Esophagus (tissue), 2 donors: ENCODE data around the gene EP400. TPM values are rescaled to one million over a fixed set of nuclear protein-coding genes. Genes with fewer than 3 reads are reported as not detected.

Source experiments
- H3K27ac ChIP-seq, 2 donors: one replicate each; pipeline ENCODE4 v1.5.1; 2013; ENCODE audit warnings: low read depth in 2 of 2, mild to moderate bottlenecking in 2 of 2, inconsistent platforms in 1 of 2, low read length in 1 of 2, moderate library complexity in 1 of 2
- H3K27me3 ChIP-seq, 2 donors: one replicate each; pipeline ENCODE4 v1.6.1; 2013; ENCODE audit warnings: low read length in 2 of 2, control low read depth in 1 of 2, mild to moderate bottlenecking in 1 of 2; ENCODE audit not compliant: insufficient read depth in 2 of 2, control insufficient read depth in 1 of 2
- H3K36me3 ChIP-seq, 2 donors: one replicate each; pipeline ENCODE4 v1.6.1; 2013; ENCODE audit warnings: low read length in 1 of 2; ENCODE audit not compliant: control insufficient read depth in 2 of 2, insufficient read depth in 2 of 2
- H3K4me1 ChIP-seq, 2 donors: one replicate each; pipeline ENCODE4 v1.6.1; 2013; ENCODE audit warnings: low read length in 1 of 2; ENCODE audit not compliant: control insufficient read depth in 2 of 2, insufficient read depth in 2 of 2
- H3K4me3 ChIP-seq, 2 donors: one replicate each; pipeline ENCODE4 v1.5.1; 2013; ENCODE audit warnings: low read length in 2 of 2, mild to moderate bottlenecking in 2 of 2, low read depth in 1 of 2, moderate library complexity in 1 of 2
- H3K9me3 ChIP-seq, 2 donors: one replicate each; pipeline ENCODE4 v1.6.1; 2013; ENCODE audit warnings: mild to moderate bottlenecking in 2 of 2, low read depth in 1 of 2, low read length in 1 of 2, moderate library complexity in 1 of 2; ENCODE audit not compliant: control insufficient read depth in 2 of 2, insufficient read depth in 1 of 2
- WGBS, 2 donors: extraction: QIAGEN DNeasy Blood & Tissue Kit; methylation state at CpG; one replicate each; pipeline ENCODE4 v1.1.7; 2013; 5-methylcytosine and 5-hydroxymethylcytosine counted together
- polyA plus RNA-seq, 2 donors: library from polyadenylated mRNA; stranded (reverse); fragments of 200-250 nt; gene quantifications; one replicate each; pipeline ENCODE4 v1.2.3, GENCODE V29; 2013
- donor health status: healthy with polysubstance abuse.
- donor health status: Bipolar disorder and iron deficiency.

EP400 gene
- polyA plus RNA-seq, 2 donors, result 8.9 to 17.1 TPM

DNA sequence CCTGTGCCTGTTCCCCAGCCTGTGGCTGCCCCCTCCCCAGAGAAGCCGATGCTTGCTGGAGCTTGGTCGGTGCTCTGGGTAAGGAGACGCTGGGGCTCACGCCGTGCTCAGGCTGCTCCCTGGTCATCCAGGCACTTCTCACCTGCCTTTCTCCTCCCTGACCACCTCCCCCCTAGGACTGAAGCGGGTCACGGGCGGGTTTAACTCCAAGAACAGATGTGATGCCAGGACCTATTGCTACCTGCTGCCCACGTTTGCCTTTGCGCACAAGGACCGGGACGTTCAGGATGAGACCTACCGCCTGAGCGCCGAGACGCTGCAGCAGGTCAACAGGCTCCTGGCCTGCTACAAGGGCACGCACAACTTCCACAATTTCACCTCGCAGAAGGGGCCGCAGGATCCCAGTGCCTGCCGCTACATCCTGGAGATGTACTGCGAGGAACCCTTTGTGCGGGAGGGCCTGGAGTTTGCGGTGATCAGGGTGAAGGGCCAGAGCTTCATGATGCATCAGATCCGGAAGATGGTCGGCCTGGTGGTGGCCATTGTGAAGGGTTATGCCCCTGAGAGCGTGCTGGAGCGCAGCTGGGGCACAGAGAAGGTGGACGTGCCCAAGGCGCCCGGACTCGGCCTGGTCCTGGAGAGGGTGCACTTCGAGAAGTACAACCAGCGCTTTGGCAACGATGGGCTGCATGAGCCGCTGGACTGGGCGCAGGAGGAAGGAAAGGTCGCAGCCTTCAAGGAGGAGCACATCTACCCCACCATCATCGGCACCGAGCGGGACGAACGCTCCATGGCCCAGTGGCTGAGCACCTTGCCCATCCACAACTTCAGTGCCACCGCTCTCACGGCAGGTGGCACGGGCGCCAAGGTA, 8.4 kb upstream of the EP400 start:
- 95 to 96% methylated on average over 46 of the region's 46 CpGs for WGBS, 2 donors
- Histone ChIP-seq H3K27ac (no peak overlapping the region), H3K4me3 (no peak overlapping the region), H3K4me1 (no peaks in the 10 kb centered on the region), H3K27me3 (no peaks in the 10 kb centered on the region), H3K36me3 (peaks cover 0 to 31% of the 10 kb centered on the region in 2 donors), H3K9me3 (peaks cover 0 to 4% of the 10 kb centered on the region in 2 donors)

- H3K4me3 ChIP-seq, result no peak overlapping the region
- no peaks in the 10 kb centered on the region for H3K27me3 ChIP-seq
- 95 to 96% methylated on average over 7 of the region's 7 CpGs for WGBS, 2 donors
- H3K27ac ChIP-seq, result no peak overlapping the region
- peaks cover 0 to 31% of the 10 kb centered on the region in 2 donors for H3K36me3 ChIP-seq
- peaks cover 0 to 4% of the 10 kb centered on the region in 2 donors for H3K9me3 ChIP-seq
- H3K4me1 ChIP-seq, result no peaks in the 10 kb centered on the region
Observed at GRCh38 chr12:131941987-131942341, 7.8 kb upstream of the EP400 start.

DNA sequence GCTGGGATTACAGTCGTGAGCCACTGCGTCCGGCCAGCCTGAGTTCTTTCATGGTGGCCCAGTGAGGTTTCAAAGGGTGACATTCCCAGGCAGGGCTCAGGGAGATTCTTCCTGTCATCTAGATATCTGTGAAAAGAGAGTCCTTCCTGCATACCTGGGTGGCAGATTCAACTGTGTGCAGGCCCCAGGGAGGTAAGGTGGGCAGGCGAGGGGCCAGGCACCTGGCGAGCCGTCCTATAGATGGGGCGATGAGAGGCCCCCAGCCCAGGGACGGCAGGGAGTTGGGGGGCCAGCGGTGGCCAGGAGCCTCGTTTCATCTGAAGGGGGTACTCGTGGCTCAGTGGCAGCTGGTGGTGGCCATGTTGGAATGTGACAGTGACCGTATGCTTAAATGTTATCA, 7.1 kb upstream of the EP400 start:
- H3K9me3 ChIP-seq, result peaks cover 0 to 4% of the 10 kb centered on the region in 2 donors
- no peaks in the 10 kb centered on the region for H3K4me1 ChIP-seq
- no peak overlapping the region for H3K4me3 ChIP-seq
- WGBS, 2 donors, result 93 to 94% methylated on average over 12 of the region's 12 CpGs
- H3K27ac ChIP-seq, result no peak overlapping the region
- H3K27me3 ChIP-seq, result no peaks in the 10 kb centered on the region
- peaks cover 0 to 31% of the 10 kb centered on the region in 2 donors for H3K36me3 ChIP-seq

- no peak overlapping the region for H3K27ac ChIP-seq
- peaks cover 0 to 31% of the 10 kb centered on the region in 2 donors for H3K36me3 ChIP-seq
- H3K4me1 ChIP-seq, result no peaks in the 10 kb centered on the region
- H3K9me3 ChIP-seq, result peaks cover 0 to 4% of the 10 kb centered on the region in 2 donors
- 95 to 97% methylated on average over 8 of the region's 8 CpGs for WGBS, 2 donors
- H3K27me3 ChIP-seq, result no peaks in the 10 kb centered on the region
- H3K4me3 ChIP-seq, result no peak overlapping the region
Observed at GRCh38 chr12:131943389-131943788, 6.4 kb upstream of the EP400 start.

- 97% methylated on average over 10 of the region's 10 CpGs for WGBS, 2 donors
- Histone ChIP-seq H3K27me3 (no peaks in the 10 kb centered on the region), H3K4me3 (no peak overlapping the region), H3K36me3 (peaks cover 0 to 31% of the 10 kb centered on the region in 2 donors), H3K27ac (no peak overlapping the region), H3K9me3 (peaks cover 0 to 4% of the 10 kb centered on the region in 2 donors), H3K4me1 (no peaks in the 10 kb centered on the region)
Observed at GRCh38 chr12:131943876-131944275, 5.9 kb upstream of the EP400 start.

DNA sequence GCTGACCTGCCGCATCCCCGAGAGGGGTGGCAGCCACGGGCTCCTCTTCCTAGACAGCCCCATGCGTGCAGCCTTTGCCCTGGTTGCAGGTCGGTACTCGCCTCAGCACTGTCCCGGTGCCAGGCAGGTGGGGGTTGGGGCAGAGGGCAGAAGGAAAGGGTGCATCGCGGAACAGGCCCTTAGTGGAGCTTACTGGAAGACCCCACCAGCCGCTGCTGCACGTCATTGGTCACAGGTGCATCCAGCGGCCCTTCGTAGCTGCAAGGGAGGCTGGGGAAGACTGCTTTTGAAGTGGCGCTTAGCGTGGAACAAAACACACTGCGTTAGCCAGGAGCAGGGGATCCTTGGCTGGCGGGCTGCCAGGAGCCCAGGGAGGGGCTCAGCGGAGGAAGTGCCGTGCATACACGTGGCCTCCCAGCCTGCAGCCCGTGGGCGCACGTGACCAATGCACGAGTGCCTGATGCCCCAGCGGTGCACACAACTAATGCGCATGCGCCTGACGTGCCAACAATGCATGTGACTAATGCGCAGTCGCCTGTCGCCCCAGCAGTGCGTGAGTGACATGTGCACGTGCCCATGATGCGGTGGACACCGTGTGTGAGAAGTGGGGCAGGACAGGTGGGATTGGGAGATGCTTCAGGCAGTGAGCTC, 5.0 kb upstream of the EP400 start:
- H3K27ac ChIP-seq, result no peak overlapping the region
- H3K36me3 ChIP-seq, result peaks cover 0 to 28% of the 10 kb centered on the region in 2 donors
- peaks cover 0 to 4% of the 10 kb centered on the region in 2 donors for H3K9me3 ChIP-seq
- H3K27me3 ChIP-seq, result no peaks in the 10 kb centered on the region
- H3K4me1 ChIP-seq, result no peaks in the 10 kb centered on the region
- no peak overlapping the region for H3K4me3 ChIP-seq
- WGBS, 2 donors, result 91 to 93% methylated on average over 35 of the region's 35 CpGs

DNA sequence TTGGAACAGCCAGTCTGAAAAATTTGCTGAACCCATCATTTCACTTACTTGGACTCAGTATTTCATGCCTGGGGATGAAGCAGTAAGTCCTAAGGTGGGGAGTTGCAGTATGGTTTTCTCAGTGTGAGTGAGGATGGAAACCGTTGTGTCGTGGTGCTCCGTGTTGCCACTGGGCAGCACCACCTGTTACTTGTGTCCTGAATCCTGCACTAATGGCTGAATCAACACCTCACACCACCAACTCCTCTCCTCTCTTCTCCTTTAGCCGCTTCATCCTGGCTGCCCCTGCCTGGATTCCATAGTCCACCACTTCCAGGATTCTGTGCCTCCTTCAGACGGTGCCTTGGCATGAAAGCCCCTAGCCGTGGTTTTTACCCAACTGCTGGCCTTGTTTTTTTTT, 3.0 kb upstream of the EP400 start:
- WGBS, 2 donors, result 64 to 70% methylated on average over 6 of the region's 6 CpGs
- Histone ChIP-seq H3K27me3 (no peaks in the 10 kb centered on the region), H3K9me3 (peaks cover 0 to 4% of the 10 kb centered on the region in 2 donors), H3K27ac (no peak overlapping the region), H3K4me3 (no peak overlapping the region), H3K36me3 (peaks cover 0 to 19% of the 10 kb centered on the region in 2 donors), H3K4me1 (no peaks in the 10 kb centered on the region)

DNA sequence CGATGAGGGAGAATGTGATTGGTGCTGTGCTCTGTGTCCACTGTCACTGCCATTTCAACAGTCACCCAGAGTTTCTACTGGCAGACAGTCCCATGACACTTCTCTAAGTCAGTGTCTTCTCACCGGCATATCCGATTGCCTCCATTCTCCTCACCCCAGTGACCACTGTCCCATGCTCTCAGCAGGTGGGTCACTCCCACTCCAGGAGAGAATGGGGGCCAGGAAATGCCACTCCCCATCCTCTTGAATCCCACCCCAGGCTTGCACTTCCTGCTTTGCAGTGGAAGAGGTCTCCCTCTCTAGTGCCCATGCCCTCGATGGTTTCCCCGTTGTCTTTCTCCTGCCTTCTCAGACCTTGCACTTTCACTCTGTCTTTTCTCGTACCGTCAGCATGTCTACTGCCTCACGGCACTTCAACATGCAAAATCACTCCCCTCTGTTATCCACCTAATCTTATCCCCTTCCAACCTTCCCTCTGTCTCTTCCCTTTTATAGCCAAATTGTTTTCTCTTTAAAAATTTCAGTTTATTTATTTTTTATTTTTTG, 2.2 kb upstream of the EP400 start:
- Histone ChIP-seq H3K27me3 (no peaks in the 10 kb centered on the region), H3K4me3 (no peak overlapping the region), H3K4me1 (no peaks in the 10 kb centered on the region), H3K27ac (no peak overlapping the region), H3K36me3 (peaks cover 0 to 14% of the 10 kb centered on the region in 2 donors), H3K9me3 (peaks cover 0 to 4% of the 10 kb centered on the region in 2 donors)
- 57 to 58% methylated on average over 8 of the region's 8 CpGs for WGBS, 2 donors

DNA sequence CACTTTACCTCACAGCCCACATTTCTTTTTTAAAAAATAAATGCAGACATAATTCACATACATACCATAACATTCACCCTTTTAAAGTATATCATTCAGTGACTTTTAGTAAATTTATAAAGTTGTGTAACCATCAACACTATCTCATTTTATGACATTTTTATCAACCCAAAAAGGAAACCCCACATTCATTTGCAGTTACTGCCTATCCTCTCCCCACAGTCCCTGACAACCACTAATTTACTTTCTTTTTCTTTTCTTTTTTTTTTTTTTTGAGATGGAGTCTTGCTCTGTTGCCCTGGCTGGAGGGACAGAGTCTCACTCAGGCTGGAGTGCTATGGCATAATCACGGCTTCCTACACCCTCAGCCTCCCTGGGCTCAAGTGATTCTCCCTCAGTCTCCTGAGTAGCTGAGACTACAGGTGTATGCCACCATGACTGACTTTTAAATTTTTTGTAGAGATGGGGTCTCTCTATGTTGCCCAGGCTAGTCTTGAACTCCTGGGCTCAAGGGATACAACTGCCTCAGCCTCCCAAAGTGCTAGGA, 1.5 kb upstream of the EP400 start:
- H3K4me1 ChIP-seq, result no peaks in the 10 kb centered on the region
- peaks cover 0 to 4% of the 10 kb centered on the region in 2 donors for H3K9me3 ChIP-seq
- 86 to 87% methylated on average over 1 of the region's 1 CpG for WGBS, 2 donors
- no peaks in the 10 kb centered on the region for H3K27me3 ChIP-seq
- H3K27ac ChIP-seq, result peak overlapping the region in 1 of 2 donors; percentile 6
- no peak overlapping the region for H3K4me3 ChIP-seq
- H3K36me3 ChIP-seq, result peaks cover 0 to 11% of the 10 kb centered on the region in 2 donors
